GM23338 (cell line): ENCODE results near the gene VMP1. TPM values are rescaled to one million over a fixed set of nuclear protein-coding genes. Genes with fewer than 3 reads are reported as not detected.

Source experiments
- ATAC-seq: fragments of 200-7000 bp; cut with Tn5 transposase; 3 replicates; pipeline ENCODE4 v1.9.1; 2020
- DNase-seq: peaks from one replicate; pipeline ENCODE4 v3.0.0-alpha.2; 2015; ENCODE audit warnings: low spot score
- H2AFZ ChIP-seq: fragments of 200-600 bp; sonication (generic); 2 replicates; pipeline ENCODE4 v1.8.0; 2016; ENCODE audit warnings: antibody characterized with exemption, mild to moderate bottlenecking, moderate library complexity
- H3F3A ChIP-seq: fragments of 200-600 bp; sonication (generic); replicated peaks from 2 replicates; pipeline ENCODE4 v1.8.0; 2017; ENCODE audit warnings: antibody characterized with exemption, mixed run types, low read depth
- H3K27ac ChIP-seq: fragments of 200-600 bp; sonication (generic); 2 replicates; pipeline ENCODE4 v1.6.1; 2016; ENCODE audit warnings: low read depth
- H3K27me3 ChIP-seq: fragments of 200-600 bp; sonication (generic); 2 replicates; pipeline ENCODE4 v1.8.0; 2016; ENCODE audit warnings: mild to moderate bottlenecking, mixed run types, moderate library complexity; ENCODE audit not compliant: insufficient read depth
- H3K36me3 ChIP-seq: fragments of 200-600 bp; sonication (generic); 2 replicates; pipeline ENCODE4 v1.8.0; 2016; ENCODE audit warnings: mild to moderate bottlenecking; ENCODE audit not compliant: insufficient read depth
- H3K4me1 ChIP-seq: fragments of 200-600 bp; sonication (generic); 2 replicates; pipeline ENCODE4 v1.8.0; 2016; ENCODE audit warnings: mild to moderate bottlenecking, moderate library complexity; ENCODE audit not compliant: insufficient read depth
- H3K4me2 ChIP-seq: fragments of 200-600 bp; sonication (generic); 2 replicates; pipeline ENCODE4 v1.7.1; 2017; ENCODE audit warnings: mixed run types
- H3K4me3 ChIP-seq: fragments of 200-600 bp; sonication (generic); 2 replicates; pipeline ENCODE4 v1.6.1; 2016; ENCODE audit warnings: mixed run types
- H3K79me2 ChIP-seq: fragments of 200-600 bp; sonication (generic); replicated peaks from 2 replicates; pipeline ENCODE4 v1.8.0; 2017; ENCODE audit warnings: mild to moderate bottlenecking; ENCODE audit not compliant: insufficient read depth
- H3K9me2 ChIP-seq: fragments of 200-600 bp; sonication (generic); 2 replicates; pipeline ENCODE4 v1.8.0; 2017; ENCODE audit not compliant: insufficient read depth
- H4K20me1 ChIP-seq: fragments of 200-600 bp; sonication (generic); replicated peaks from 2 replicates; pipeline ENCODE4 v1.8.0; 2017; ENCODE audit warnings: mild to moderate bottlenecking; ENCODE audit not compliant: insufficient read depth
- H3K27ac Mint-ChIP-seq: 2 replicates; pipeline ENCODE4 v1.8.0; 2020; ENCODE audit warnings: inconsistent platforms, mild to moderate bottlenecking, moderate library complexity, mixed read lengths
- H3K27me3 Mint-ChIP-seq: 3 replicates; pipeline ENCODE4 v1.8.0; 2022; ENCODE audit warnings: low read depth, mild to moderate bottlenecking, moderate library complexity, mixed read lengths, inconsistent platforms; ENCODE audit not compliant: insufficient read depth, poor library complexity
- H3K36me3 Mint-ChIP-seq: 3 replicates; pipeline ENCODE4 v1.8.0; 2021; ENCODE audit warnings: low read depth, mild to moderate bottlenecking, inconsistent platforms, moderate library complexity, mixed read lengths
- H3K4me1 Mint-ChIP-seq: 3 replicates; pipeline ENCODE4 v1.8.0; 2020; ENCODE audit warnings: mild to moderate bottlenecking, inconsistent platforms, mixed read lengths
- H3K4me3 Mint-ChIP-seq: 3 replicates; pipeline ENCODE4 v1.8.0; 2021; ENCODE audit warnings: moderate library complexity, mild to moderate bottlenecking, inconsistent platforms, mixed read lengths
- H3K9me3 Mint-ChIP-seq: 3 replicates; pipeline ENCODE4 v1.8.0; 2020; ENCODE audit warnings: moderate library complexity, mild to moderate bottlenecking, inconsistent platforms, mixed read lengths
- EZH2phosphoT487 ChIP-seq: fragments of 200-600 bp; sonication (generic); IDR thresholded peaks from one replicate; pipeline ENCODE4 v1.8.1; 2018; ENCODE audit warnings: antibody characterized with exemption; ENCODE audit not compliant: unreplicated experiment
- POLR2AphosphoS5 ChIP-seq: IDR thresholded peaks from 2 replicates; pipeline ENCODE4 v1.6.1; 2016; ENCODE audit warnings: antibody characterized with exemption, low read depth
- STAT1 ChIP-seq: IDR thresholded peaks from one replicate; pipeline ENCODE4 v1.6.1; 2016; ENCODE audit warnings: antibody characterized with exemption; ENCODE audit not compliant: unreplicated experiment
- ZNF114 ChIP-seq: fragments of 250-450 bp; sonication (Bioruptor Pico); IDR thresholded peaks from 2 replicates; pipeline ENCODE4 v1.5.0; 2020; ENCODE audit warnings: mild to moderate bottlenecking, moderate library complexity
- polyA plus RNA-seq: library from polyadenylated mRNA; unstranded; fragments of >200 nt; fragmentation: Nextera tagmentation; extraction: Ambion mirVana; gene quantifications from 2 replicates; pipeline ENCODE4 v1.2.1, GENCODE V29; 2016
- total RNA-seq: library from RNA; depleted of rRNA; stranded (reverse); fragments of >200 nt; shearing (Covaris generic); gene quantifications from 2 replicates; pipeline ENCODE4 v1.2.3, GENCODE V29; 2014
- TF ChIP-seq, protein P1 (sequence below): fragments of 250-450 bp; sonication (Bioruptor Pico); IDR thresholded peaks from 2 replicates; pipeline ENCODE4 v1.5.0; 2020; ENCODE audit warnings: mild to moderate bottlenecking, moderate library complexity
- TF ChIP-seq, protein P2 (sequence below), 2 experiments: fragments of 200-600 bp in 1 of 2; sonication (generic) in 1 of 2; conservative IDR thresholded peaks; 2 replicates each; pipeline versions ENCODE4 v1.5.1 to v1.6.1; 2016 to 2017; ENCODE audit warnings: antibody characterized with exemption in 2 of 2, low read depth in 2 of 2, mild to moderate bottlenecking in 2 of 2, moderate library complexity in 1 of 2
- TF ChIP-seq, protein P3 (sequence below): IDR thresholded peaks from one replicate; pipeline ENCODE4 v1.6.1; 2018; ENCODE audit warnings: antibody characterized with exemption; ENCODE audit not compliant: unreplicated experiment

VMP1 gene
- total and polyA plus RNA-seq, 2 experiments from 2014 or later, result 70.1 to 112 TPM

DNA sequence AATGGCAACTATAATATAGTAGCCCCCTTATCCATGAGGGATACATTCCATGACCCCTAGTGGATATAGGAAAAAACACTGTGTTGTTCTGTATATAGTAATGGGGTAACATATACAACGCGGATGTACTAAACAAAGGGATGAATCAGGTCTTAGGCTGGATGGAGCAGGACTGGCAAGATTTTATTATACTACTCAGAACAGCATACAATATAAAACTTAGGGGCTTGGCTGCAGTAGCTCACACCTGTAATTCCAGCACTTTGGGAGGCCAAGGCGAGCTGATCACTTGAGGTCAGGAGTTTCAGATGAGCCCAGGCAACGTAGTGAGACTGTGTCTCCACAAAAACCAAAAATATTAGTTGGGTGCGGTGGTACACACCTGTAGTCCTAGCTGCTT, 26.8 kb downstream of the VMP1 start (continued):
- TF ChIP-seq, protein P1, sequence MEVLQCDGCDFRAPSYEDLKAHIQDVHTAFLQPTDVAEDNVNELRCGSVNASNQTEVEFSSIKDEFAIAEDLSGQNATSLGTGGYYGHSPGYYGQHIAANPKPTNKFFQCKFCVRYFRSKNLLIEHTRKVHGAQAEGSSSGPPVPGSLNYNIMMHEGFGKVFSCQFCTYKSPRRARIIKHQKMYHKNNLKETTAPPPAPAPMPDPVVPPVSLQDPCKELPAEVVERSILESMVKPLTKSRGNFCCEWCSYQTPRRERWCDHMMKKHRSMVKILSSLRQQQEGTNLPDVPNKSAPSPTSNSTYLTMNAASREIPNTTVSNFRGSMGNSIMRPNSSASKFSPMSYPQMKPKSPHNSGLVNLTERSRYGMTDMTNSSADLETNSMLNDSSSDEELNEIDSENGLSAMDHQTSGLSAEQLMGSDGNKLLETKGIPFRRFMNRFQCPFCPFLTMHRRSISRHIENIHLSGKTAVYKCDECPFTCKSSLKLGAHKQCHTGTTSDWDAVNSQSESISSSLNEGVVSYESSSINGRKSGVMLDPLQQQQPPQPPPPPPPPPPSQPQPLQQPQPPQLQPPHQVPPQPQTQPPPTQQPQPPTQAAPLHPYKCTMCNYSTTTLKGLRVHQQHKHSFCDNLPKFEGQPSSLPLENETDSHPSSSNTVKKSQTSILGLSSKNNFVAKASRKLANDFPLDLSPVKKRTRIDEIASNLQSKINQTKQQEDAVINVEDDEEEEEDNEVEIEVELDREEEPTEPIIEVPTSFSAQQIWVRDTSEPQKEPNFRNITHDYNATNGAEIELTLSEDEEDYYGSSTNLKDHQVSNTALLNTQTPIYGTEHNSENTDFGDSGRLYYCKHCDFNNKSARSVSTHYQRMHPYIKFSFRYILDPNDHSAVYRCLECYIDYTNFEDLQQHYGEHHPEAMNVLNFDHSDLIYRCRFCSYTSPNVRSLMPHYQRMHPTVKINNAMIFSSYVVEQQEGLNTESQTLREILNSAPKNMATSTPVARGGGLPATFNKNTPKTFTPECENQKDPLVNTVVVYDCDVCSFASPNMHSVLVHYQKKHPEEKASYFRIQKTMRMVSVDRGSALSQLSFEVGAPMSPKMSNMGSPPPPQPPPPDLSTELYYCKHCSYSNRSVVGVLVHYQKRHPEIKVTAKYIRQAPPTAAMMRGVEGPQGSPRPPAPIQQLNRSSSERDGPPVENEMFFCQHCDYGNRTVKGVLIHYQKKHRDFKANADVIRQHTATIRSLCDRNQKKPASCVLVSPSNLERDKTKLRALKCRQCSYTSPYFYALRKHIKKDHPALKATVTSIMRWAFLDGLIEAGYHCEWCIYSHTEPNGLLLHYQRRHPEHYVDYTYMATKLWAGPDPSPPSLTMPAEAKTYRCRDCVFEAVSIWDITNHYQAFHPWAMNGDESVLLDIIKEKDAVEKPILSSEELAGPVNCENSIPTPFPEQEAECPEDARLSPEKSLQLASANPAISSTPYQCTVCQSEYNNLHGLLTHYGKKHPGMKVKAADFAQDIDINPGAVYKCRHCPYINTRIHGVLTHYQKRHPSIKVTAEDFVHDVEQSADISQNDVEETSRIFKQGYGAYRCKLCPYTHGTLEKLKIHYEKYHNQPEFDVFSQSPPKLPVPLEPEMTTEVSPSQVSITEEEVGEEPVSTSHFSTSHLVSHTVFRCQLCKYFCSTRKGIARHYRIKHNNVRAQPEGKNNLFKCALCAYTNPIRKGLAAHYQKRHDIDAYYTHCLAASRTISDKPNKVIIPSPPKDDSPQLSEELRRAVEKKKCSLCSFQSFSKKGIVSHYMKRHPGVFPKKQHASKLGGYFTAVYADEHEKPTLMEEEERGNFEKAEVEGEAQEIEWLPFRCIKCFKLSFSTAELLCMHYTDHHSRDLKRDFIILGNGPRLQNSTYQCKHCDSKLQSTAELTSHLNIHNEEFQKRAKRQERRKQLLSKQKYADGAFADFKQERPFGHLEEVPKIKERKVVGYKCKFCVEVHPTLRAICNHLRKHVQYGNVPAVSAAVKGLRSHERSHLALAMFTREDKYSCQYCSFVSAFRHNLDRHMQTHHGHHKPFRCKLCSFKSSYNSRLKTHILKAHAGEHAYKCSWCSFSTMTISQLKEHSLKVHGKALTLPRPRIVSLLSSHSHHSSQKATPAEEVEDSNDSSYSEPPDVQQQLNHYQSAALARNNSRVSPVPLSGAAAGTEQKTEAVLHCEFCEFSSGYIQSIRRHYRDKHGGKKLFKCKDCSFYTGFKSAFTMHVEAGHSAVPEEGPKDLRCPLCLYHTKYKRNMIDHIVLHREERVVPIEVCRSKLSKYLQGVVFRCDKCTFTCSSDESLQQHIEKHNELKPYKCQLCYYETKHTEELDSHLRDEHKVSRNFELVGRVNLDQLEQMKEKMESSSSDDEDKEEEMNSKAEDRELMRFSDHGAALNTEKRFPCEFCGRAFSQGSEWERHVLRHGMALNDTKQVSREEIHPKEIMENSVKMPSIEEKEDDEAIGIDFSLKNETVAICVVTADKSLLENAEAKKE, result no peak
- TF ChIP-seq, protein P2, sequence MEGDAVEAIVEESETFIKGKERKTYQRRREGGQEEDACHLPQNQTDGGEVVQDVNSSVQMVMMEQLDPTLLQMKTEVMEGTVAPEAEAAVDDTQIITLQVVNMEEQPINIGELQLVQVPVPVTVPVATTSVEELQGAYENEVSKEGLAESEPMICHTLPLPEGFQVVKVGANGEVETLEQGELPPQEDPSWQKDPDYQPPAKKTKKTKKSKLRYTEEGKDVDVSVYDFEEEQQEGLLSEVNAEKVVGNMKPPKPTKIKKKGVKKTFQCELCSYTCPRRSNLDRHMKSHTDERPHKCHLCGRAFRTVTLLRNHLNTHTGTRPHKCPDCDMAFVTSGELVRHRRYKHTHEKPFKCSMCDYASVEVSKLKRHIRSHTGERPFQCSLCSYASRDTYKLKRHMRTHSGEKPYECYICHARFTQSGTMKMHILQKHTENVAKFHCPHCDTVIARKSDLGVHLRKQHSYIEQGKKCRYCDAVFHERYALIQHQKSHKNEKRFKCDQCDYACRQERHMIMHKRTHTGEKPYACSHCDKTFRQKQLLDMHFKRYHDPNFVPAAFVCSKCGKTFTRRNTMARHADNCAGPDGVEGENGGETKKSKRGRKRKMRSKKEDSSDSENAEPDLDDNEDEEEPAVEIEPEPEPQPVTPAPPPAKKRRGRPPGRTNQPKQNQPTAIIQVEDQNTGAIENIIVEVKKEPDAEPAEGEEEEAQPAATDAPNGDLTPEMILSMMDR (conservative IDR thresholded peaks at IDR 0.05; ENCODE audit: low read depth in 2 of 2), result 0 out of 4 replicates have a peak, but pooled peaks of 1 of the 2 experiments have one; percentile 4
- TF ChIP-seq ZNF114 (CRISPR knock-in tag), result no peak
- TF ChIP-seq STAT1, result no peak

DNA sequence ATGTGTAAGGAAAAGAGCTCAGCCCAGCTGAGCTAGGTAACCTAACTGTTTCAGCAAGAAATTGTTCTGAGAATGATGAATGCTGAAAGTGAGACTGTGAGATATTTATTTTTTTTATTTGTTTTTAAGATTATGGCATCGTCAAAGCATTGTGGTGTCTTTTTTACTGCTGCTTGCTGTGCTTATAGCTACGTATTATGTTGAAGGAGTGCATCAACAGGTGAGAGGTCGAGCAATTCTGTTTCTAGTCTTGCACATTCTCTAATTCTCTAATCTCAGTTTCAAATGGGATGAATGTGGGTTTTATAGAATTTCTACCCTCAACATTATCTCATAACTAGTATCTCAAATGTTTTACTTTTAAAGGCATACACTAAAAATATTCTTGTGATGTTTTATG, 29.9 kb downstream of the VMP1 start:
- H4K20me1 ChIP-seq, result 0 out of 2 replicates have a peak, but pooled peaks cover 3% of the 10 kb centered on the region
- 0 out of 2 replicates have a peak overlapping the region, but pooled peaks have one; percentile 4 for H3K27ac ChIP-seq
- H3K79me2 ChIP-seq, result no peaks in the 10 kb centered on the region
- H3K4me3 ChIP-seq, result no peak overlapping the region
- H3K27me3 Mint-ChIP-seq, result no peaks in the 10 kb centered on the region
- no peak overlapping the region for H2AFZ ChIP-seq
- H3K9me3 Mint-ChIP-seq, result 0 out of 3 replicates have a peak, but pooled peaks cover 3% of the 10 kb centered on the region
- no peak for ATAC-seq
- no peaks in the 10 kb centered on the region for H3K27me3 ChIP-seq
- H3K4me1 ChIP-seq, result no peaks in the 10 kb centered on the region
- H3K27ac Mint-ChIP-seq, result no peak overlapping the region
- H3K4me2 ChIP-seq, result no peak overlapping the region
- peaks cover 12% of the 10 kb centered on the region for H3K36me3 Mint-ChIP-seq
- no peaks in the 10 kb centered on the region for H3F3A ChIP-seq
- H3K4me1 Mint-ChIP-seq, result no peaks in the 10 kb centered on the region
- H3K9me2 ChIP-seq, result no peaks in the 10 kb centered on the region
- peaks cover 5% of the 10 kb centered on the region; the same call in 1 of the 2 replicates for H3K36me3 ChIP-seq
- DNase-seq, result no peak
- no peak overlapping the region for H3K4me3 Mint-ChIP-seq
- TF ChIP-seq, protein P3, sequence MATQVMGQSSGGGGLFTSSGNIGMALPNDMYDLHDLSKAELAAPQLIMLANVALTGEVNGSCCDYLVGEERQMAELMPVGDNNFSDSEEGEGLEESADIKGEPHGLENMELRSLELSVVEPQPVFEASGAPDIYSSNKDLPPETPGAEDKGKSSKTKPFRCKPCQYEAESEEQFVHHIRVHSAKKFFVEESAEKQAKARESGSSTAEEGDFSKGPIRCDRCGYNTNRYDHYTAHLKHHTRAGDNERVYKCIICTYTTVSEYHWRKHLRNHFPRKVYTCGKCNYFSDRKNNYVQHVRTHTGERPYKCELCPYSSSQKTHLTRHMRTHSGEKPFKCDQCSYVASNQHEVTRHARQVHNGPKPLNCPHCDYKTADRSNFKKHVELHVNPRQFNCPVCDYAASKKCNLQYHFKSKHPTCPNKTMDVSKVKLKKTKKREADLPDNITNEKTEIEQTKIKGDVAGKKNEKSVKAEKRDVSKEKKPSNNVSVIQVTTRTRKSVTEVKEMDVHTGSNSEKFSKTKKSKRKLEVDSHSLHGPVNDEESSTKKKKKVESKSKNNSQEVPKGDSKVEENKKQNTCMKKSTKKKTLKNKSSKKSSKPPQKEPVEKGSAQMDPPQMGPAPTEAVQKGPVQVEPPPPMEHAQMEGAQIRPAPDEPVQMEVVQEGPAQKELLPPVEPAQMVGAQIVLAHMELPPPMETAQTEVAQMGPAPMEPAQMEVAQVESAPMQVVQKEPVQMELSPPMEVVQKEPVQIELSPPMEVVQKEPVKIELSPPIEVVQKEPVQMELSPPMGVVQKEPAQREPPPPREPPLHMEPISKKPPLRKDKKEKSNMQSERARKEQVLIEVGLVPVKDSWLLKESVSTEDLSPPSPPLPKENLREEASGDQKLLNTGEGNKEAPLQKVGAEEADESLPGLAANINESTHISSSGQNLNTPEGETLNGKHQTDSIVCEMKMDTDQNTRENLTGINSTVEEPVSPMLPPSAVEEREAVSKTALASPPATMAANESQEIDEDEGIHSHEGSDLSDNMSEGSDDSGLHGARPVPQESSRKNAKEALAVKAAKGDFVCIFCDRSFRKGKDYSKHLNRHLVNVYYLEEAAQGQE, result no peak
- TF ChIP-seq POLR2AphosphoS5, result no peak
- no peak for TF ChIP-seq EZH2phosphoT487
